GM18498 (cell line): ENCODE results near the gene UBE2C.
"Not testable (repeated sequence)": the region's sequence is repeated elsewhere in the genome, so short reads cannot be mapped to it uniquely, and the experiment has no call there.

Source experiments
- ATAC-seq: cut with Tn5 transposase; IDR thresholded peaks from one replicate; pipeline ENCODE4 v1.9.1; 2021; ENCODE audit warnings: mild to moderate bottlenecking, moderate library complexity; ENCODE audit not compliant: unreplicated experiment

UBE2C gene

DNA sequence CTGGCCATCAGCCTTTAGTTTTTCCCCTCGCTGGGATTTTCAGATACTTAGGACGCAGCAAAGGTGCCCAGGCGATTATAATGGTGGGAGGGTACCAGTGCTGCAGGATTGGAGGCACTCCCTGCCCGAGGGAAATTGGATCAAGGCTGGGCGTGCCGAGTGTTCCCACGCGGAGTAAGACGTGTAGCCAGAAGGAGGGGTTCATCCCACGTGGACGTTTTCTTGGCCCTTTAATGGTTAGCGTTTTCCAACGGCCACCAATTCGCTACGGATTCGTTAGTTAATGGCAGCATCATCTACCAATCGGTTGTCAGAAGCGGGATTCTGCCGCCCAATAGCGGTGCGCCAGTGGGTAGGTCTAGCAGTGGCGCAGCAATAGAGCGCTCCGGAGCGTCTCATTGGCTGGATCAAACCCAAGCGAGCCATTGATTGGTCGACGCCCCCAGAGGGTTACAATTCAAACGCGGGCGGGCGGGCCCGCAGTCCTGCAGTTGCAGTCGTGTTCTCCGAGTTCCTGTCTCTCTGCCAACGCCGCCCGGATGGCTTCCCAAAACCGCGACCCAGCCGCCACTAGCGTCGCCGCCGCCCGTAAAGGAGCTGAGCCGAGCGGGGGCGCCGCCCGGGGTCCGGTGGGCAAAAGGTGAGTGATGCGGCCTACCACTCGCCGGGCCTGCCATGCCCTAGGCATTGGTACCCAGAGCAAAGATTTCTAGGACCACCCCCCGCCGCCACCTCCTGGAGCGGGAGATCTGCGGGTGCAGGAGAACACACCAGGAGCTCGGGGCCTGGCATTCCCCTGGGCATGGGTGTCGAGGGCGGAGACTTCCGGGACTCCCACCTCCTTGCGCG lies at the start of gene UBE2C:
UBE2C (plus strand) TSS at position 488 of the 849 bp plus-strand sequence; CDS start at position 540, 52 bp downstream.
- peak; percentile 99 for ATAC-seq

DNA sequence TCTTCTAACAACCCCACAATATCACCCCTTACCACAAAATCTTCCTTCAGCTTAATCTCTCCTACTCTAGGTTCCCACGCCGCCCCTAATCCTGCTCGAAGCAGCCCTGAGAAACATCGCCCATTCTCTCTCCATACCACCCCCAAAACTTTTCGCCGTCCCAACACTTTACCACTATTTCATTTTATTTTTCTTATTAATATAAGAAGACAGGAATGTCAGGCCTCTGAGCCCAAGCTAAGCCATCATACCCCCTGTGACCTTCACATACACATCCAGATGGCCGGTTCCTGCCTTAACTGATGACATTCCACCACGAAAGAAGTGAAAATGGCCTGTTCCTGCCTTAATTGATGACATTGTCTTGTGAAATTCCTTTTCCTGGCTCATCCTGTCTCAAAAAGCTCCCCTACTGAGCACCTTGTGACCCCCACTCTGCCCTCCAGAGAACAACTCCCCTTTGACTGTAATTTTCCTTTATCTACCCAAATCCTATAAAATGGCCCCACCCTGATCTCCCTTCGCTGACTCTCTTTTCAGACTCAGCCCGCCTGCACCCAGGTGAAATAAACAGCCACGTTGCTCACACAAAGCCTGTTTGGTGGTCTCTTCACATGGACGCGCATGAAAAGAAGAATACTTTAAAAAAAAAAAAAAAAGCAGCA lies 47.7 kb upstream of the UBE2C start:
- not testable (repeated sequence) for ATAC-seq

GRCh38 chr20:45765307-45765875 lies 47.1 kb upstream of the UBE2C start:
- no peak for ATAC-seq

GRCh38 chr20:45765980-45766379 lies 46.5 kb upstream of the UBE2C start:
- no peak for ATAC-seq

DNA sequence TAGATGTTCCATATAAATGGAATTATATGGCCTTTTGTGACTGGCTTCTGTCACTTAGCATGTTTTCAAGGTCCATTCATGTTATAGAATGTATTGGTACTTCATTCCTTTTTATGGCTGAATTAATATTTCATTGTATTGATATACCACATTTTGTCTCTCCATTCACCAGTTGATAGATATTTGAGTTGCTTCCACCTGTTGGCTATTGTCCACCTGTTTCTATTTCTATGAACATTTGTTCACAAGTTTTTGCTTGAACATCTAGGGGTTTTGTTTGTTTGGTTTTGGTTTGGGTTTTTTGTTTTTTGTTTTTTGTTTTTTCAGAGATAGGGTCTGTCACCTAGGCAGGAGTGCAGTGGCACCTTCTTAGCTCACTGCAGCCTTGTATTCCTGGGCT lies 44.0 kb upstream of the UBE2C start:
- no peak for ATAC-seq

DNA sequence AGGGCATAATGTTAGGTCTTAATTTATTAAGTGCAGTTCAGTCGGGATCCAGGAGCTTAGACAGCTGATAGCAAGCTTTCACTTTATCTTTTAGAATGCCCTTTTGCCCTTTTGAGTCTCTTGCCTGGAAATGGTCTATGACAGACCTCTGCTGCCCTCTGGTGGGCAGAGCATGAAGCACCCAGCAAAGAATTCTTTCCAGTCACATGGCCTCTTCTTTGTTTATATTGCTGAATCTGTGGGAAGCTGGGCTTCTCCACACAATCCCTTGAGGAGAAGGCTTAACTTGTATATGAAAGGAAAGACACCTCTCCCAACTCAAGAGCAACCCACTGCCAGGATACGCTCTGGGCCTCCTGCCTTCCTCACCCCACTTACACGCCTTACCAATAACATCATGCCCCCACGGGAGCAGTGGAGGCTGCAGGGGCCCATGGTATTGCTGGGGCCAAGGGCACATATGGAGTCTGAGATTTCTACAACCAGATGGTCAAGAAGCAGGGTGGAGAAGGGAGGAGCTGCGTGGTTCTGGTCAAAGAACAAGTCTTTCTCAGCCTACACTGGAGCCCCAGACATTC lies 41.2 kb upstream of the UBE2C start:
- no peak for ATAC-seq

DNA sequence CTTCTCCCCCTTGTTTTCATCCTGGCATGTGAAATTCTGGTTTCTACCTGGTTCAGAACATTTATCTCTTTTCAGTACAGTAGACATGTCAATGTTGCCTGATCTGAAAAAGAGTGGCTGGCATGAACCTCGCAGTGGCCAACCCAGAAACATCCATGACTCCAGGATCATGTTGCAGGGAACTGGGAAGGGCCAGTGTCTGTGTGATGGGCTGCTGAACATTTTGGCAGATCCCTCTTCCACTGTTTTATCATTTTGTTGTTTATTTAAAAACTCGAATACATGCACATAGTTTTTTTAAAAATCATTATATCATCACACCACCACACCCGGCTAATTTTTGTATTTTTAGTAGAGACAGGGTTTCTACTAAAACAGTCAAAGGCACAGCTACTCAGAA lies 39.8 kb upstream of the UBE2C start:
- no peak for ATAC-seq

GRCh38 chr20:45774945-45775344 lies 37.5 kb upstream of the UBE2C start:
- ATAC-seq: no peak

DNA sequence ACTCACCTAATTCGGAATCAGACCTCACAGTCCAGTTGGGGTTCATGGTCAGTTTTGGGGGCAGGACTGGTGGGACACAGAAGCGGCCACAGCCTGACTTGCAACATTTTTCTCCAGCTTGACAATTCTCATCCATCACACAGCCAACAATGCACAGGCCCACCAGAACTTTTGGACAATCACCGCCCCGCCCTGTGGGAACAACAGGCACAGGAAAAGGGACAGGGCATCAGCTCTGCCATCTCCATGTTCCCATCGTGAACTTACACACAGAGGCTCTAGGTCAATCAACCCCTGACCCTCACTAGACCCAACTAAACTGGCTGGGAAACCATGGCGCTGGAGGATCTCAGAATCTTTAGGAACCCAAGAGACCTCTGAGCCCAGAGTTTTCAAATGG lies 37.0 kb upstream of the UBE2C start:
- no peak for ATAC-seq

DNA sequence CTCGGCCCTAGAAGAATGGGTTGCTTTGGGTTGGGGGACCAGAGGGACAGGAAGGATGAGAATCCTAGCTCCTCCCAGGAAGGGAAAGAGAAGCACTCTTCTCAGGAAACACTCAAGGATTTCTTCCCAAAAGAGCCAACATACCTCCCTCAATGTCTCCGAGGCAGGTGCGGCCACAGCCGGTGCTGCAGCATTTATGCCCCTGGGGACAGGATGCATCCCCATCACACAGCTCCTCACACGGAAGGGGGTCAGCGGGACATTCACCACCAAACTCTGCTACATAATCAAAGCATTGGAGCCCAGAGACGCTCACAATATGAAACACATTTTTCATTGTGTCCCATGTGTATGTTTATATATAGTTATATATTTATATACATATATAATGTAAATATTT lies 35.5 kb upstream of the UBE2C start:
- no peak for ATAC-seq

GRCh38 chr20:45779011-45779915 lies 33.2 kb upstream of the UBE2C start:
- ATAC-seq: no peak

- ATAC-seq: no peak
Measured at GRCh38 chr20:45780159-45780558, 32.3 kb upstream of the UBE2C start.

DNA sequence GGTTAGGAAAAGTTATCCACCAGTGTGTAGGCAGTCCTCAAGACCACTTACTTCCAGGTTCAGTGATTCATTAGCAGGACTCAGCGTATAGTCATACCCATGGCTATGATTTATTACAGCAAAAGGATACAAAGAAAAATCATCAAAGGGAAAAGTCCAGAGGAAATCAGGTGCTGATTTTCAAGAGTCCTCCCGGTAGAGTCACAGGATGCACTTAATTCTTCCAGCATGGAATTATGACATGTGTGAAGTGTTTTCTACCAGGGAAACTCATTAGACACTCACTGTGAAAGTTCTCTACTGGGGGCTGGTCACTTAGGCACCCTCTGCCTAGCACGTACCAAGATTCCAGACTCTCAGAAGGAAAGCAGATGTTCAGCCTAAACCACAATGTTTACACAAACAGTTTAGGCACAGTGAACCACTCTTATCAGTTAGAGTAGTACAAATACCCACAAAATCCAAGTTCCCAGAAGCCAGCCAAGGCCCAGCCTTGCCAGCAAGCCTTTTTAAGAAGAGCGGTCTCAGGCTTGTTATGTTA lies 31.0 kb upstream of the UBE2C start:
- ATAC-seq: no peak

DNA sequence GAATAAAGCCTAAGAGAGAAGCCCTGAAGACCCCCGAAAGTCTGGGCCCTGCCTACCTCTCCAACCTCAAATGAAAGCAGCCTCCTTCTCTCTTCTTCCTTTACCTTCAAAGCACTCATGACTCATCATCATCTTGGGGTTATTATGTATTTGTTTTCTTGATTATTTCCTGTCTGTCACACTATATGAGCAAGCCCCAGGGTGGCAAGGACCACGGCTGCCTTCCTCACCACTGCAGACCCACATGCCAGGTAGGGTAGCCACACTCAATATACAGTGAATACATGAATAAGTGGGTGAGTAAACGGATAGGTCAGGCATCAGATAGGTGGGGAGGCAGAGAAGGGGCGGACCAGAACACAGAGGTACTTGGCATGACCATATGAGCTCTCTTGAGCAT lies 29.6 kb upstream of the UBE2C start:
- no peak for ATAC-seq

GRCh38 chr20:45783656-45784294 lies 28.7 kb upstream of the UBE2C start:
- no peak for ATAC-seq

DNA sequence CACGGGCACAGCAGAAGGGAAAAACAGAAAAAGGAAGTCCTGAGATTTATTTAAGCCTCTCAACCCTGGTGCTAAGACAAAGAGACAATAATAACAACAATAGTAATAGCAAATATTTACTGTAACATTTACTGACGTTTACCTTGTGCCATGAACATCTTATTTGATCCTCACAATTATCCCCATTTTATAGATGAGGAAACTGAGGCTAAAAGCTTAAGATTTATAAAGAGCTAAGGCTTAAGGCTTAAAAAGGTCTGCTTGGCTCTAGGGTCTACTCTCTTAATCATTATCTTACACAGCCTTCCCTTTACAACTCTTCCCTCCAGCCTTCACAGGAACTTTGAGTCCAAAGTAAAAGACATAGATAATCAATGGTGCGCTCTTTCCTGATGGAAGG lies 24.1 kb upstream of the UBE2C start:
- no peak for ATAC-seq

DNA sequence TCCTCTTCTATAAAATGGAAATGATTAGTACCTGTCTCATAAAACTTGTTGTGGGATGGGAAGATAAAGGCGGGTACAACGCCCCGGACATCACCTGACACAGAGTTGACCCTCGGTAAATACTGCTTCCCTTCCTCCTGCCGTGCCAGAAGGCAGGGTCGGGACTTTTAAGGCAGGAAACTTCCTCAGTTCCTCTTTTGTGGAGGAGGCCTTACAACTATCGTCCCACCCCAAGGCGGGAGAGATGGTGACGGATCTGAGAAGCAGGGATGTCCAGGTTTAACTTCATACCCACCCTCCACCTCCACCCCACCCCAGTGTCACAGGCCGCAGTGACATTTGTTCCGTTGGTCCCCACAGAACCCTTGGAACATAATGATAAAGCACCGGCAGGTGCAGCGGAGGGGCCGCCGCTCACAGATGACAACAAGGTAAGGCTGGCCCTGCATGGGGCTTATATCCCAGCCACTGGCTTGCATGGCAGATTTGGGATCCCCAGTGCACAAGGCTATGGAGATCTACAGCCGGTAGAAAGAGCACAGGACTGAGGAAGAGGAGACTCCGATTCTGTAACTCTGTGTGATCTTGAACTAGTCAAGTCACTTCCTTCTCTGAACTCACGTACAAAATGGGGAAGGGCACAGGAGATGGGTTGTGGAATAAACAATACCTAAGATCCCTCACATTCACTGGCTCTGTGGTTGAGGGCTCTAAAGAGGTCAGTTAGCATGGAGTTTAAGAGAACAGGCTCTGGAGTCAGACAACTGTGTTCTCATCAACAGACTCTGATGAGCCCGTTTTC lies 19.9 kb upstream of the UBE2C start:
- peak; percentile 14 for ATAC-seq

GRCh38 chr20:45796337-45797065 lies 15.9 kb upstream of the UBE2C start:
- no peak for ATAC-seq
